ENCODE data around the gene CLRN2. TPM values are rescaled to one million over a fixed set of nuclear protein-coding genes. Genes with fewer than 3 reads are reported as not detected.

The CLRN2 gene
- total and polyA plus RNA-seq, 10 donors = not detected

GRCh38 chr4:17511950-17512795 is 2.8 kb upstream of the CLRN2 start, which contains the start of gene QDPR:
TSS of gene QDPR (minus strand) at chr4:17512090. CDS start at chr4:17512054, 36 bp downstream.
- no peak for TF ChIP-seq POLR2A (IDR thresholded peaks at IDR 0.05)
- peak in 2 of 3 donors; percentile 50 to 62 for TF ChIP-seq POLR2AphosphoS5 (IDR thresholded peaks at IDR 0.05)
- TF ChIP-seq, protein P1, sequence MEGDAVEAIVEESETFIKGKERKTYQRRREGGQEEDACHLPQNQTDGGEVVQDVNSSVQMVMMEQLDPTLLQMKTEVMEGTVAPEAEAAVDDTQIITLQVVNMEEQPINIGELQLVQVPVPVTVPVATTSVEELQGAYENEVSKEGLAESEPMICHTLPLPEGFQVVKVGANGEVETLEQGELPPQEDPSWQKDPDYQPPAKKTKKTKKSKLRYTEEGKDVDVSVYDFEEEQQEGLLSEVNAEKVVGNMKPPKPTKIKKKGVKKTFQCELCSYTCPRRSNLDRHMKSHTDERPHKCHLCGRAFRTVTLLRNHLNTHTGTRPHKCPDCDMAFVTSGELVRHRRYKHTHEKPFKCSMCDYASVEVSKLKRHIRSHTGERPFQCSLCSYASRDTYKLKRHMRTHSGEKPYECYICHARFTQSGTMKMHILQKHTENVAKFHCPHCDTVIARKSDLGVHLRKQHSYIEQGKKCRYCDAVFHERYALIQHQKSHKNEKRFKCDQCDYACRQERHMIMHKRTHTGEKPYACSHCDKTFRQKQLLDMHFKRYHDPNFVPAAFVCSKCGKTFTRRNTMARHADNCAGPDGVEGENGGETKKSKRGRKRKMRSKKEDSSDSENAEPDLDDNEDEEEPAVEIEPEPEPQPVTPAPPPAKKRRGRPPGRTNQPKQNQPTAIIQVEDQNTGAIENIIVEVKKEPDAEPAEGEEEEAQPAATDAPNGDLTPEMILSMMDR (IDR thresholded peaks at IDR 0.05 in 8 of 11, conservative IDR thresholded peaks at IDR 0.05 in 3 of 11) = peak in 4 of 11 experiments; percentile 44 to 55 (median 51)
- H3K4me1 ChIP-seq = peaks cover 13 to 34% (median 26%) of the 10 kb centered on the region in 6 donors
- intact Hi-C loops (cut with DNase I; ENCODE audit: low total_unique reads) = no loop called here
- WGBS, 5 donors = 1 to 5% (median 2%) methylated on average over 22 to 65 of the region's 65 CpGs
- H3K9me3 ChIP-seq = no peaks in the 10 kb centered on the region
- peak within 1 kb of the TSS; percentile 73 to 97 (median 77) for H3K4me3 ChIP-seq
- H3K27me3 ChIP-seq (replicated peaks in 1 of 7) = no peaks in the 10 kb centered on the region
- peaks cover 0 to 23% (median 8%) of the 10 kb centered on the region in 6 donors for H3K36me3 ChIP-seq
- DNase-seq = peak; percentile 95
- H3K27ac ChIP-seq = peak within 1 kb of the TSS; percentile 35 to 84 (median 63)

GRCh38 chr4:17512973-17513665 is 1.8 kb upstream of the CLRN2 start:
- Histone ChIP-seq H3K9me3 (no peaks in the 10 kb centered on the region), H3K27ac (peak overlapping the region in 1 of 8 donors; percentile 84), H3K4me1 (peaks cover 13 to 34% (median 26%) of the 10 kb centered on the region in 6 donors), H3K36me3 (peaks cover 0 to 13% (median 5%) of the 10 kb centered on the region in 6 donors), H3K27me3 (replicated peaks in 1 of 7) (no peaks in the 10 kb centered on the region), H3K4me3 (peak overlapping the region in 1 of 8 donors; percentile 97)
- intact Hi-C loops (cut with DNase I; ENCODE audit: low total_unique reads) = no loop called here
- DNase-seq = no peak
- TF ChIP-seq POLR2AphosphoS5 (IDR thresholded peaks at IDR 0.05) = no peak
- TF ChIP-seq, protein P1 (IDR thresholded peaks at IDR 0.05 in 8 of 11, conservative IDR thresholded peaks at IDR 0.05 in 3 of 11) = no peak
- no peak for TF ChIP-seq POLR2A (IDR thresholded peaks at IDR 0.05)
- WGBS, 5 donors = 72 to 93% (median 84%) methylated on average over 5 of the region's 5 CpGs

DNA sequence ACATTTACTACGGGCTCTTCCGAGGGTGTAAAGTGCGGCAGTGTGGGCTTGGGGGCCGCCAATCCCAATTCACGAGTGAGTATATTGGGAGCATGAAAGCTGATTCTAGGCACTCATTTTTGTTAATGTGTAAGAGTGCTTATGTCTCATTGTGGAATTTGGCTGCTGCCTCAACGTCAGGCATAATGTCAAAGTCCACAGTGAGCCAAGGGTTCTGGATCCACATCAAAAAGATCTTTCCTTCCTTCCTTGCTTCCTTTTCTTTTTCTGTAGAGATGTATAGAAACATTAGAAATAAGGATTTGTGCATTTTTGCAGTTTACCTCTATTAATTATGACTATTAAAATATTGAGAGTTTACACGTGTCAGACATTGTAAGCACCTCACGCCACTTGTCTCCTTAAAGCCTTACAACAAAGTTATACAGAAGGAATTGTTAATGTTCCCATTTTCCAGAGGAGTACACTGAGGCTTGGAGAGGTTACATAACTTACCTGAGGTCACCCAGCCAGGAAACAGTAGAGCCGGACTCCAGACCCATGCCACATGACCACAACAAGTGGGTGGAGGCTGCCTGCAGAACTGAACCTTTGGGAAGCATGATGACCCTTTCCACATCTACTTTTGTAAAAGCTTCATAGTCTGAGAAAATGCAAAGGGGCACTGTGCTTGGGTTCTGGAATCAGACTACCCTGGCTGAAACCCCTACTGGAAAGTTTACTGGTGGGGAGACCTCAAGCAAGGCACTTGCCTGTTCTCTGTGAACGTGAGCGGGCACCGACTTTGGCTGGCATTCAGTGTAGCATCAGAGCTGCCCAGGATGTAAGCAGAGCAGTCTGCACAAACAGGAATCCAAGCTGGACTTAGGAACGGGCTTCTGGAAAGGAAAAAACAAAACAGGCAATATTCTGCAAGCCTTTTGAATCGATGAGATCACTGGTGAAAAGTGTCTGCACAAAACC is 761 bp downstream of the CLRN2 start:
- no peaks in the 10 kb centered on the region for H3K9me3 ChIP-seq
- no peaks in the 10 kb centered on the region for H3K36me3 ChIP-seq
- intact Hi-C loops (cut with DNase I; ENCODE audit: low total_unique reads) = no loop called here
- TF ChIP-seq, protein P1 (IDR thresholded peaks at IDR 0.05 in 8 of 11, conservative IDR thresholded peaks at IDR 0.05 in 3 of 11) = no peak
- no peak for TF ChIP-seq POLR2AphosphoS5 (IDR thresholded peaks at IDR 0.05)
- TF ChIP-seq POLR2A (IDR thresholded peaks at IDR 0.05) = no peak
- no peak overlapping the region for H3K4me3 ChIP-seq
- no peaks in the 10 kb centered on the region for H3K27me3 ChIP-seq (replicated peaks in 1 of 7)
- no peak for DNase-seq
- no peak overlapping the region for H3K27ac ChIP-seq
- H3K4me1 ChIP-seq = peaks cover 9 to 23% (median 18%) of the 10 kb centered on the region in 6 donors
- WGBS, 5 donors = 75 to 86% (median 78%) methylated on average over 12 to 14 of the region's 14 CpGs

All from spleen (tissue), 11 donors.